Measurements from ENCODE around the gene PTPRD. TPM values are rescaled to one million over a fixed set of nuclear protein-coding genes. Genes with fewer than 3 reads are reported as not detected.

PTPRD gene
- total and polyA plus RNA-seq, 2 of the 4 experiments (the other 2 are of a cell fraction) = 0.07 to 0.18 TPM

GRCh38 chr9:9752722-9753121, 860.1 kb downstream of the PTPRD start:
- H3K56ac ChIP-seq (ENCODE audit: extremely low read depth, insufficient read depth, low read length) = no peak overlapping the region
- H3K14ac ChIP-seq (replicated peaks; ENCODE audit: low read depth, low read length) = no peak overlapping the region
- H2AK5ac ChIP-seq (ENCODE audit: low read depth, low read length) = no peak overlapping the region
- WGBS, 2 experiments (ENCODE audit: extremely low coverage in 2 of 2, insufficient read length in 1 of 2) = no CpG with 5 or more reads among the region's 2 CpGs
- H3K36me3 ChIP-seq (ENCODE audit: control insufficient read depth, insufficient read depth, low read length) = no peaks in the 10 kb centered on the region
- no peaks in the 10 kb centered on the region for H3K9me1 ChIP-seq (ENCODE audit: insufficient read depth, low read length)
- intact Hi-C loops (cut with micrococcal nuclease) (no loop called here), dilution Hi-C loops (cut with HindIII; ENCODE audit: low sequenced_read_pairs, unreplicated experiment) (no loop called here), in situ Hi-C loops (cut with MboI; ENCODE audit: low sequenced_read_pairs) (no loop called here)
- TF ChIP-seq CEBPB (IDR thresholded peaks at IDR 0.05; ENCODE audit: low read depth, low read length) = no peak
- TF ChIP-seq RAD21 (IDR thresholded peaks at IDR 0.05; ENCODE audit: low read length) = no peak
- no peak for TF ChIP-seq BHLHE40 (IDR thresholded peaks at IDR 0.05; ENCODE audit: low read depth, low read length)
- TF ChIP-seq USF2 (IDR thresholded peaks at IDR 0.05; ENCODE audit: low read depth, low read length) = no peak
- no peak for TF ChIP-seq POLR2A (IDR thresholded peaks at IDR 0.05; ENCODE audit: low read depth, low read length)
- TF ChIP-seq ELK1 (IDR thresholded peaks at IDR 0.05; ENCODE audit: borderline replicate concordance, low read depth, low read length) = no peak
- no peak for TF ChIP-seq RFX5 (IDR thresholded peaks at IDR 0.05; ENCODE audit: low read depth, low read length)
- TF ChIP-seq CHD1 (IDR thresholded peaks at IDR 0.05; ENCODE audit: low read depth, low read length) = no peak
- no peak for TF ChIP-seq MXI1 (IDR thresholded peaks at IDR 0.05; ENCODE audit: borderline replicate concordance, low read depth, low read length)
- TF ChIP-seq CTCF (conservative IDR thresholded peaks at IDR 0.05; ENCODE audit: low read depth, low read length) = no peak
- TF ChIP-seq MAZ (IDR thresholded peaks at IDR 0.05; ENCODE audit: borderline replicate concordance, low read depth, low read length) = no peak
- TF ChIP-seq SMC3 (IDR thresholded peaks at IDR 0.05; ENCODE audit: low read depth, low read length) = no peak
- TF ChIP-seq RCOR1 (IDR thresholded peaks at IDR 0.05; ENCODE audit: insufficient replicate concordance, low read length) = no peak
- no peak for TF ChIP-seq FOS (IDR thresholded peaks at IDR 0.05; ENCODE audit: low read depth, low read length)
- no peak overlapping the region for H3K27ac ChIP-seq (ENCODE audit: insufficient read depth, low read length)
- CTCF ChIA-PET = no interaction called here
- H4K20me1 ChIP-seq (ENCODE audit: insufficient read depth, low read length) = no peaks in the 10 kb centered on the region
- no peak overlapping the region for H2AFZ ChIP-seq (replicated peaks; ENCODE audit: low read length, poor library complexity)
- ATAC-seq (ENCODE audit: low read depth) (no peak), DNase-seq (no peak)
- no peak overlapping the region for H3K18ac ChIP-seq (ENCODE audit: low read depth, low read length)
- H3K4me1 ChIP-seq (ENCODE audit: control insufficient read depth, insufficient read depth, low read length) = no peaks in the 10 kb centered on the region
- no peaks in the 10 kb centered on the region for H3K27me3 ChIP-seq (ENCODE audit: control insufficient read depth, insufficient read depth, low read length)
- H2BK20ac ChIP-seq (ENCODE audit: low read depth, low read length) = no peak overlapping the region
- no peak overlapping the region for H2BK15ac ChIP-seq (ENCODE audit: low read depth, low read length)
- H2BK5ac ChIP-seq (ENCODE audit: low read depth, low read length, poor library complexity, severe bottlenecking) = no peak overlapping the region
- no peak overlapping the region for H2AK9ac ChIP-seq (replicated peaks; ENCODE audit: low read depth, low read length, poor library complexity)
- no peak overlapping the region for H3K23ac ChIP-seq (ENCODE audit: low read depth, low read length)
- H3K79me1 ChIP-seq (ENCODE audit: low read depth in 1 of 2, low read length in 2 of 2) = no peaks in the 10 kb centered on the region
- H3K9ac ChIP-seq (ENCODE audit: low read depth, low read length) = no peak overlapping the region
- no peaks in the 10 kb centered on the region for H3K9me3 ChIP-seq (ENCODE audit: control insufficient read depth, insufficient read depth, low read length)
- H3K4me3 ChIP-seq (ENCODE audit: insufficient read depth, low read depth, low read length) = no peak overlapping the region
- H3K4me2 ChIP-seq (ENCODE audit: low read depth, low read length) = no peak overlapping the region
- H4K8ac ChIP-seq (ENCODE audit: low read depth in 2 of 2, low read length in 2 of 2) = no peak overlapping the region
- no peak overlapping the region for H4K91ac ChIP-seq (ENCODE audit: insufficient read depth, low read depth, low read length)
- no peak overlapping the region for H3K4ac ChIP-seq (ENCODE audit: low read depth, low read length)
- H2BK120ac ChIP-seq (ENCODE audit: low read depth, low read length) = no peak overlapping the region
- no TSS peak for BruUV-seq (replicated peaks)
- no peak overlapping the region for H4K5ac ChIP-seq (ENCODE audit: low read depth, low read length)
- POLR2A ChIA-PET (ENCODE audit: unreplicated experiment) = no interaction called here
